Measurements from ENCODE around the gene EPS8L2. TPM values are rescaled to one million over a fixed set of nuclear protein-coding genes. Genes with fewer than 3 reads are reported as not detected.
"Not testable (repeated sequence)": the region's sequence is repeated elsewhere in the genome, so short reads cannot be mapped to it uniquely, and the experiment has no call there.

The EPS8L2 gene
- total RNA-seq, 1 experiment from 2014 or later, result 119 TPM

- DNase-seq (ENCODE audit: unreplicated experiment), result no peak
- TF ChIP-seq CTCF (IDR thresholded peaks at IDR 0.05; ENCODE audit: unreplicated experiment), result no peak
- ChIA-PET CTCF (interaction anchor here (0.5 to 1.5 kb wide), 3 partner anchors 10 to 36 kb away, joined by 3 to 4 read pairs (median 3); no protein-coding TSS in a partner anchor), POLR2A (no interaction called here)
- no peaks in the 10 kb centered on the region for H3K4me1 Mint-ChIP-seq (ENCODE audit: insufficient read depth, unreplicated experiment)
- H3K9me3 Mint-ChIP-seq (ENCODE audit: unreplicated experiment), result no peaks in the 10 kb centered on the region
- BruUV-seq (replicated peaks), result no TSS peak
- intact Hi-C loops (cut with micrococcal nuclease), result no loop called here
- H3K36me3 Mint-ChIP-seq (ENCODE audit: insufficient read depth, unreplicated experiment), result peaks cover 71% of the 10 kb centered on the region
- H3K27ac Mint-ChIP-seq (ENCODE audit: low read depth, unreplicated experiment), result no peak overlapping the region
- H3K27me3 Mint-ChIP-seq (ENCODE audit: insufficient read depth, unreplicated experiment), result no peaks in the 10 kb centered on the region
- H3K4me3 Mint-ChIP-seq (ENCODE audit: unreplicated experiment), result no peak overlapping the region
Observed at GRCh38 chr11:686451-687243, 19.4 kb upstream of the EPS8L2 start.

- Mint-ChIP-seq H3K4me3 (ENCODE audit: unreplicated experiment) (no peak overlapping the region), H3K4me1 (ENCODE audit: insufficient read depth, unreplicated experiment) (peaks cover 7% of the 10 kb centered on the region), H3K9me3 (ENCODE audit: unreplicated experiment) (no peaks in the 10 kb centered on the region), H3K36me3 (ENCODE audit: insufficient read depth, unreplicated experiment) (peaks cover 69% of the 10 kb centered on the region), H3K27ac (ENCODE audit: low read depth, unreplicated experiment) (no peak overlapping the region), H3K27me3 (ENCODE audit: insufficient read depth, unreplicated experiment) (no peaks in the 10 kb centered on the region)
- POLR2A ChIA-PET, result interaction anchor here (0.6 kb wide), 1 partner anchor 49 kb away, joined by 3 read pairs; no protein-coding TSS in a partner anchor
- no peak for TF ChIP-seq CTCF (IDR thresholded peaks at IDR 0.05; ENCODE audit: unreplicated experiment)
- CTCF ChIA-PET, result no interaction called here
- no TSS peak for BruUV-seq (replicated peaks)
- intact Hi-C loops (cut with micrococcal nuclease), result no loop called here
- no peak for DNase-seq (ENCODE audit: unreplicated experiment)
Observed at GRCh38 chr11:687751-688150, 18.3 kb upstream of the EPS8L2 start.

- CTCF ChIA-PET, result no interaction called here
- no peak overlapping the region for H3K4me3 Mint-ChIP-seq (ENCODE audit: unreplicated experiment)
- no peak for TF ChIP-seq CTCF (IDR thresholded peaks at IDR 0.05; ENCODE audit: unreplicated experiment)
- peaks cover 14% of the 10 kb centered on the region for H3K4me1 Mint-ChIP-seq (ENCODE audit: insufficient read depth, unreplicated experiment)
- POLR2A ChIA-PET, result no interaction called here
- intact Hi-C loops (cut with micrococcal nuclease), result no loop called here
- H3K27ac Mint-ChIP-seq (ENCODE audit: low read depth, unreplicated experiment), result no peak overlapping the region
- BruUV-seq (replicated peaks), result no TSS peak
- H3K9me3 Mint-ChIP-seq (ENCODE audit: unreplicated experiment), result no peaks in the 10 kb centered on the region
- no peaks in the 10 kb centered on the region for H3K27me3 Mint-ChIP-seq (ENCODE audit: insufficient read depth, unreplicated experiment)
- no peak for DNase-seq (ENCODE audit: unreplicated experiment)
- H3K36me3 Mint-ChIP-seq (ENCODE audit: insufficient read depth, unreplicated experiment), result peaks cover 64% of the 10 kb centered on the region
Observed at GRCh38 chr11:688681-689080, 17.4 kb upstream of the EPS8L2 start.

GRCh38 chr11:689625-690024, 16.4 kb upstream of the EPS8L2 start:
- peaks cover 54% of the 10 kb centered on the region for H3K36me3 Mint-ChIP-seq (ENCODE audit: insufficient read depth, unreplicated experiment)
- H3K4me1 Mint-ChIP-seq (ENCODE audit: insufficient read depth, unreplicated experiment), result peaks cover 17% of the 10 kb centered on the region
- POLR2A ChIA-PET, result interaction anchor here (0.6 kb wide), 1 partner anchor 114 kb away, joined by 3 read pairs; no protein-coding TSS in a partner anchor
- no peak for TF ChIP-seq CTCF (IDR thresholded peaks at IDR 0.05; ENCODE audit: unreplicated experiment)
- no peak overlapping the region for H3K4me3 Mint-ChIP-seq (ENCODE audit: unreplicated experiment)
- intact Hi-C loops (cut with micrococcal nuclease), result no loop called here
- H3K27me3 Mint-ChIP-seq (ENCODE audit: insufficient read depth, unreplicated experiment), result no peaks in the 10 kb centered on the region
- no peak for DNase-seq (ENCODE audit: unreplicated experiment)
- CTCF ChIA-PET, result no interaction called here
- BruUV-seq (replicated peaks), result no TSS peak
- H3K27ac Mint-ChIP-seq (ENCODE audit: low read depth, unreplicated experiment), result no peak overlapping the region
- H3K9me3 Mint-ChIP-seq (ENCODE audit: unreplicated experiment), result no peaks in the 10 kb centered on the region

GRCh38 chr11:690244-690643, 15.8 kb upstream of the EPS8L2 start:
- peaks cover 53% of the 10 kb centered on the region for H3K36me3 Mint-ChIP-seq (ENCODE audit: insufficient read depth, unreplicated experiment)
- CTCF ChIA-PET, result not testable (repeated sequence)

More at GRCh38 chr11:690244-690643, 15.8 kb upstream of the EPS8L2 start:
- H3K27me3 Mint-ChIP-seq (ENCODE audit: insufficient read depth, unreplicated experiment); intact Hi-C loops (cut with micrococcal nuclease); DNase-seq (ENCODE audit: unreplicated experiment); BruUV-seq (replicated peaks); H3K4me3 Mint-ChIP-seq (ENCODE audit: unreplicated experiment); H3K9me3 Mint-ChIP-seq (ENCODE audit: unreplicated experiment): not testable (repeated sequence)
- POLR2A ChIA-PET, result interaction anchor here (0.6 kb wide), 1 partner anchor 74 kb away, joined by 4 read pairs; no protein-coding TSS in a partner anchor
- Mint-ChIP-seq H3K27ac (ENCODE audit: low read depth, unreplicated experiment) (peak overlapping the region; percentile 12), H3K4me1 (ENCODE audit: insufficient read depth, unreplicated experiment) (peaks cover 17% of the 10 kb centered on the region)
